GM12878 (cell line): ENCODE results near the gene SP2. TPM values are rescaled to one million over a fixed set of nuclear protein-coding genes. Genes with fewer than 3 reads are reported as not detected.

Experiments
- polyA plus RNA-seq, 11 experiments: library from polyadenylated mRNA; depleted of rRNA in 4 of 11; unstranded in 6 of 11; stranded (reverse) in 5 of 11; fragments of >200 nt; fragmentation: Nextera tagmentation in 4 of 11; fragmentation: Illumina TruSeq in 1 of 11; extraction: Ambion mirVana in 4 of 11; extraction: Trizol in 1 of 11; gene quantifications; 1 replicate in 1 of 11; 2 replicates in 10 of 11; pipeline versions ENCODE4 v1.2.1 to v1.2.3, GENCODE V29; 2011 to 2016; ENCODE audit warnings: inconsistent platforms in 2 of 11, missing spikeins in 2 of 11, low read depth in 1 of 11
- total RNA-seq, 4 experiments: library from RNA; depleted of rRNA in 3 of 4; stranded (reverse); fragments of >200 nt in 3 of 4; fragmentation: Illumina TruSeq in 1 of 4; extraction: Trizol in 1 of 4; gene quantifications; 2 replicates each; pipeline versions ENCODE4 v1.2.1 to v1.2.3, GENCODE V29; 2013 to 2021

Gene SP2
- total and polyA plus RNA-seq, 10 of the 15 experiments (the other 5 are each of a cell fraction or from before 2014, with no cell fraction given), result 1.2 to 19.1 (median 4.8) TPM

Other genes with a start within 250 kb of the SP2 start
Only the 7 nearest of the 15 such genes appear.
- gene OSBPL7, start 74.4 kb upstream of the SP2 start, total RNA-seq (2014; rRNA removed), result 8.4 and 9.9 TPM in 2 replicates
- gene OSBPL7, start 74.4 kb upstream of the SP2 start, total RNA-seq (2014; rRNA removed; fragmentation: Illumina TruSeq; extraction: Trizol), result 4.0 and 5.7 TPM in 2 replicates
- gene OSBPL7, start 74.4 kb upstream of the SP2 start, total RNA-seq (2021), result 14.2 and 16.1 TPM in 2 replicates
- 4.7 and 9.9 TPM in 2 replicates for gene OSBPL7, start 74.4 kb upstream of the SP2 start, polyA plus RNA-seq (2011; rRNA removed)
- gene OSBPL7, start 74.4 kb upstream of the SP2 start, polyA plus RNA-seq (2014; fragmentation: Illumina TruSeq; extraction: Trizol), result 2.4 and 5.3 TPM in 2 replicates
- gene OSBPL7, start 74.4 kb upstream of the SP2 start, polyA plus RNA-seq (2014; fragmentation: Nextera tagmentation; extraction: Ambion mirVana), result under 1 TPM; 0.50 to 0.82 TPM
- 14.0 and 18.4 TPM in 2 replicates for gene OSBPL7, start 74.4 kb upstream of the SP2 start, polyA plus RNA-seq (2014; rRNA removed)
- gene OSBPL7, start 74.4 kb upstream of the SP2 start, polyA plus RNA-seq (2016; fragmentation: Nextera tagmentation; extraction: Ambion mirVana), result 1 to 10 TPM; 6.3 to 7.2 TPM
- 56.6 and 56.9 TPM in 2 replicates for gene MRPL10, start 64.7 kb upstream of the SP2 start, total RNA-seq (2014; rRNA removed)
- 32.7 and 35.6 TPM in 2 replicates for gene MRPL10, start 64.7 kb upstream of the SP2 start, total RNA-seq (2014; rRNA removed; fragmentation: Illumina TruSeq; extraction: Trizol)
- gene MRPL10, start 64.7 kb upstream of the SP2 start, total RNA-seq (2021), result 44.6 and 44.8 TPM in 2 replicates
- gene MRPL10, start 64.7 kb upstream of the SP2 start, polyA plus RNA-seq (2011; rRNA removed), result 37.1 and 61.9 TPM in 2 replicates
- gene MRPL10, start 64.7 kb upstream of the SP2 start, polyA plus RNA-seq (2014; fragmentation: Illumina TruSeq; extraction: Trizol), result 22.4 and 48.3 TPM in 2 replicates
- gene MRPL10, start 64.7 kb upstream of the SP2 start, polyA plus RNA-seq (2014; fragmentation: Nextera tagmentation; extraction: Ambion mirVana), result 10 to 100 TPM; 18.9 to 22.3 TPM
- 46.1 and 50.7 TPM in 2 replicates for gene MRPL10, start 64.7 kb upstream of the SP2 start, polyA plus RNA-seq (2014; rRNA removed)
- 10 to 100 TPM; 46.3 to 49.1 TPM for gene MRPL10, start 64.7 kb upstream of the SP2 start, polyA plus RNA-seq (2016; fragmentation: Nextera tagmentation; extraction: Ambion mirVana)
- 0.16 and 0.23 TPM in 2 replicates for gene LRRC46, start 64.6 kb upstream of the SP2 start, total RNA-seq (2014; rRNA removed)
- 0.22 and 0.37 TPM in 2 replicates for gene LRRC46, start 64.6 kb upstream of the SP2 start, total RNA-seq (2014; rRNA removed; fragmentation: Illumina TruSeq; extraction: Trizol)
- 0.38 and 0.53 TPM in 2 replicates for gene LRRC46, start 64.6 kb upstream of the SP2 start, total RNA-seq (2021)
- 0.35 and 0.39 TPM in 2 replicates for gene LRRC46, start 64.6 kb upstream of the SP2 start, polyA plus RNA-seq (2011; rRNA removed)
- 1.0 and 2.8 TPM in 2 replicates for gene LRRC46, start 64.6 kb upstream of the SP2 start, polyA plus RNA-seq (2014; fragmentation: Illumina TruSeq; extraction: Trizol)
- under 1 TPM in 1 of 2 experiments, not detected in 1; 0.15 TPM for gene LRRC46, start 64.6 kb upstream of the SP2 start, polyA plus RNA-seq (2014; fragmentation: Nextera tagmentation; extraction: Ambion mirVana)
- 0.29 and 0.72 TPM in 2 replicates for gene LRRC46, start 64.6 kb upstream of the SP2 start, polyA plus RNA-seq (2014; rRNA removed)
- gene LRRC46, start 64.6 kb upstream of the SP2 start, polyA plus RNA-seq (2016; fragmentation: Nextera tagmentation; extraction: Ambion mirVana), result 1 to 10 TPM; 1.7 to 1.8 TPM
- gene SCRN2, start 55.0 kb upstream of the SP2 start, total RNA-seq (2014; rRNA removed), result 33.3 and 39.3 TPM in 2 replicates
- 13.5 TPM in 2 replicates for gene SCRN2, start 55.0 kb upstream of the SP2 start, total RNA-seq (2014; rRNA removed; fragmentation: Illumina TruSeq; extraction: Trizol)
- gene SCRN2, start 55.0 kb upstream of the SP2 start, total RNA-seq (2021), result 28.9 and 30.5 TPM in 2 replicates
- 9.7 and 15.4 TPM in 2 replicates for gene SCRN2, start 55.0 kb upstream of the SP2 start, polyA plus RNA-seq (2011; rRNA removed)
- 3.0 and 10.8 TPM in 2 replicates for gene SCRN2, start 55.0 kb upstream of the SP2 start, polyA plus RNA-seq (2014; fragmentation: Illumina TruSeq; extraction: Trizol)
- gene SCRN2, start 55.0 kb upstream of the SP2 start, polyA plus RNA-seq (2014; fragmentation: Nextera tagmentation; extraction: Ambion mirVana), result 1 to 10 TPM in 1 of 2 experiments, under 1 TPM in 1; 0.34 to 1.9 TPM
- 32.7 and 33.4 TPM in 2 replicates for gene SCRN2, start 55.0 kb upstream of the SP2 start, polyA plus RNA-seq (2014; rRNA removed)
- gene SCRN2, start 55.0 kb upstream of the SP2 start, polyA plus RNA-seq (2016; fragmentation: Nextera tagmentation; extraction: Ambion mirVana), result 10 to 100 TPM; 24.8 to 29.9 TPM
- gene SP6, start 45.1 kb upstream of the SP2 start, total RNA-seq (2014; rRNA removed), result not detected in 2 replicates
- gene SP6, start 45.1 kb upstream of the SP2 start, total RNA-seq (2014; rRNA removed; fragmentation: Illumina TruSeq; extraction: Trizol), result 0.05 TPM in 1 of 2 replicates, not detected in the other
- 0.05 TPM in 1 of 2 replicates, not detected in the other for gene SP6, start 45.1 kb upstream of the SP2 start, total RNA-seq (2021)
- gene SP6, start 45.1 kb upstream of the SP2 start, polyA plus RNA-seq (2011; rRNA removed), result 0.03 and 0.05 TPM in 2 replicates
- gene SP6, start 45.1 kb upstream of the SP2 start, polyA plus RNA-seq (2014; fragmentation: Illumina TruSeq; extraction: Trizol), result not detected in 2 replicates
- gene SP6, start 45.1 kb upstream of the SP2 start, polyA plus RNA-seq (2014; fragmentation: Nextera tagmentation; extraction: Ambion mirVana), result not detected
- 0.06 TPM in 1 of 2 replicates, not detected in the other for gene SP6, start 45.1 kb upstream of the SP2 start, polyA plus RNA-seq (2014; rRNA removed)
- gene SP6, start 45.1 kb upstream of the SP2 start, polyA plus RNA-seq (2016; fragmentation: Nextera tagmentation; extraction: Ambion mirVana), result under 1 TPM in 1 of 2 experiments, not detected in 1; 0.15 TPM
- 43.4 and 45.9 TPM in 2 replicates for gene PNPO, start 45.3 kb downstream of the SP2 start, total RNA-seq (2014; rRNA removed)
- 33.6 and 34.5 TPM in 2 replicates for gene PNPO, start 45.3 kb downstream of the SP2 start, total RNA-seq (2014; rRNA removed; fragmentation: Illumina TruSeq; extraction: Trizol)
- 47.9 and 52.6 TPM in 2 replicates for gene PNPO, start 45.3 kb downstream of the SP2 start, total RNA-seq (2021)
- 22.1 and 30.1 TPM in 2 replicates for gene PNPO, start 45.3 kb downstream of the SP2 start, polyA plus RNA-seq (2011; rRNA removed)
- gene PNPO, start 45.3 kb downstream of the SP2 start, polyA plus RNA-seq (2014; fragmentation: Illumina TruSeq; extraction: Trizol), result 40.1 and 41.3 TPM in 2 replicates
- gene PNPO, start 45.3 kb downstream of the SP2 start, polyA plus RNA-seq (2014; fragmentation: Nextera tagmentation; extraction: Ambion mirVana), result 10 to 100 TPM; 13.9 to 32.3 TPM
- gene PNPO, start 45.3 kb downstream of the SP2 start, polyA plus RNA-seq (2014; rRNA removed), result 32.9 and 34.1 TPM in 2 replicates
- gene PNPO, start 45.3 kb downstream of the SP2 start, polyA plus RNA-seq (2016; fragmentation: Nextera tagmentation; extraction: Ambion mirVana), result 10 to 100 TPM; 40.2 to 42.1 TPM
- not detected in 2 replicates for gene PRR15L, start 61.6 kb downstream of the SP2 start, total RNA-seq (2014; rRNA removed)
- gene PRR15L, start 61.6 kb downstream of the SP2 start, total RNA-seq (2014; rRNA removed; fragmentation: Illumina TruSeq; extraction: Trizol), result not detected in 2 replicates
- not detected in 2 replicates for gene PRR15L, start 61.6 kb downstream of the SP2 start, total RNA-seq (2021)
- gene PRR15L, start 61.6 kb downstream of the SP2 start, polyA plus RNA-seq (2011; rRNA removed), result not detected in 2 replicates
- not detected in 2 replicates for gene PRR15L, start 61.6 kb downstream of the SP2 start, polyA plus RNA-seq (2014; fragmentation: Illumina TruSeq; extraction: Trizol)
- gene PRR15L, start 61.6 kb downstream of the SP2 start, polyA plus RNA-seq (2014; fragmentation: Nextera tagmentation; extraction: Ambion mirVana), result not detected
- gene PRR15L, start 61.6 kb downstream of the SP2 start, polyA plus RNA-seq (2014; rRNA removed), result not detected in 2 replicates
- under 1 TPM; 0.11 to 0.18 TPM for gene PRR15L, start 61.6 kb downstream of the SP2 start, polyA plus RNA-seq (2016; fragmentation: Nextera tagmentation; extraction: Ambion mirVana)